ENCODE data around the gene SIGLEC10. TPM values are rescaled to one million over a fixed set of nuclear protein-coding genes. Genes with fewer than 3 reads are reported as not detected.

SIGLEC10 gene
- total and polyA plus RNA-seq, 9 of the 15 experiments (the other 6 are each of a cell fraction or from before 2014, with no cell fraction given): 0.10 to 1.8 (median 0.82) TPM

GRCh38 chr19:51448011-51448410, 30.6 kb upstream of the SIGLEC10 start (continued):
- TF ChIP-seq NR4A1 (CRISPR knock-in tag; IDR thresholded peaks at IDR 0.05) (no peak), NR4A1 (tag; IDR thresholded peaks at IDR 0.05) (no peak), RBM14 (IDR thresholded peaks at IDR 0.05; ENCODE audit: borderline replicate concordance, insufficient read depth, low read depth, low read length) (no peak), CREM (IDR thresholded peaks at IDR 0.05; ENCODE audit: low read depth) (no peak)
- TF ChIP-seq, protein P1, sequence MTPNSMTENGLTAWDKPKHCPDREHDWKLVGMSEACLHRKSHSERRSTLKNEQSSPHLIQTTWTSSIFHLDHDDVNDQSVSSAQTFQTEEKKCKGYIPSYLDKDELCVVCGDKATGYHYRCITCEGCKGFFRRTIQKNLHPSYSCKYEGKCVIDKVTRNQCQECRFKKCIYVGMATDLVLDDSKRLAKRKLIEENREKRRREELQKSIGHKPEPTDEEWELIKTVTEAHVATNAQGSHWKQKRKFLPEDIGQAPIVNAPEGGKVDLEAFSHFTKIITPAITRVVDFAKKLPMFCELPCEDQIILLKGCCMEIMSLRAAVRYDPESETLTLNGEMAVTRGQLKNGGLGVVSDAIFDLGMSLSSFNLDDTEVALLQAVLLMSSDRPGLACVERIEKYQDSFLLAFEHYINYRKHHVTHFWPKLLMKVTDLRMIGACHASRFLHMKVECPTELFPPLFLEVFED (CRISPR knock-in tag; conservative IDR thresholded peaks at IDR 0.05): no peak
- TF ChIP-seq, protein P2, sequence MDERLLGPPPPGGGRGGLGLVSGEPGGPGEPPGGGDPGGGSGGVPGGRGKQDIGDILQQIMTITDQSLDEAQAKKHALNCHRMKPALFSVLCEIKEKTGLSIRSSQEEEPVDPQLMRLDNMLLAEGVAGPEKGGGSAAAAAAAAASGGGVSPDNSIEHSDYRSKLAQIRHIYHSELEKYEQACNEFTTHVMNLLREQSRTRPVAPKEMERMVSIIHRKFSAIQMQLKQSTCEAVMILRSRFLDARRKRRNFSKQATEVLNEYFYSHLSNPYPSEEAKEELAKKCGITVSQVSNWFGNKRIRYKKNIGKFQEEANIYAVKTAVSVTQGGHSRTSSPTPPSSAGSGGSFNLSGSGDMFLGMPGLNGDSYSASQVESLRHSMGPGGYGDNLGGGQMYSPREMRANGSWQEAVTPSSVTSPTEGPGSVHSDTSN (CRISPR knock-in tag; IDR thresholded peaks at IDR 0.05; ENCODE audit: low read depth): no peak
- TF ChIP-seq, protein P2 (tag; conservative IDR thresholded peaks at IDR 0.05; ENCODE audit: low read depth): no peak
- TF ChIP-seq, protein P3, sequence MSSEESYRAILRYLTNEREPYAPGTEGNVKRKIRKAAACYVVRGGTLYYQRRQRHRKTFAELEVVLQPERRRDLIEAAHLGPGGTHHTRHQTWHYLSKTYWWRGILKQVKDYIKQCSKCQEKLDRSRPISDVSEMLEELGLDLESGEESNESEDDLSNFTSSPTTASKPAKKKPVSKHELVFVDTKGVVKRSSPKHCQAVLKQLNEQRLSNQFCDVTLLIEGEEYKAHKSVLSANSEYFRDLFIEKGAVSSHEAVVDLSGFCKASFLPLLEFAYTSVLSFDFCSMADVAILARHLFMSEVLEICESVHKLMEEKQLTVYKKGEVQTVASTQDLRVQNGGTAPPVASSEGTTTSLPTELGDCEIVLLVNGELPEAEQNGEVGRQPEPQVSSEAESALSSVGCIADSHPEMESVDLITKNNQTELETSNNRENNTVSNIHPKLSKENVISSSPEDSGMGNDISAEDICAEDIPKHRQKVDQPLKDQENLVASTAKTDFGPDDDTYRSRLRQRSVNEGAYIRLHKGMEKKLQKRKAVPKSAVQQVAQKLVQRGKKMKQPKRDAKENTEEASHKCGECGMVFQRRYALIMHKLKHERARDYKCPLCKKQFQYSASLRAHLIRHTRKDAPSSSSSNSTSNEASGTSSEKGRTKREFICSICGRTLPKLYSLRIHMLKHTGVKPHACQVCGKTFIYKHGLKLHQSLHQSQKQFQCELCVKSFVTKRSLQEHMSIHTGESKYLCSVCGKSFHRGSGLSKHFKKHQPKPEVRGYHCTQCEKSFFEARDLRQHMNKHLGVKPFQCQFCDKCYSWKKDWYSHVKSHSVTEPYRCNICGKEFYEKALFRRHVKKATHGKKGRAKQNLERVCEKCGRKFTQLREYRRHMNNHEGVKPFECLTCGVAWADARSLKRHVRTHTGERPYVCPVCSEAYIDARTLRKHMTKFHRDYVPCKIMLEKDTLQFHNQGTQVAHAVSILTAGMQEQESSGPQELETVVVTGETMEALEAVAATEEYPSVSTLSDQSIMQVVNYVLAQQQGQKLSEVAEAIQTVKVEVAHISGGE (CRISPR knock-in tag; IDR thresholded peaks at IDR 0.05): no peak

All from K562 (cell line).